Gastrocnemius medialis (tissue), 4 donors: ENCODE results near the gene PTPRE.

ENCODE experiments used
- POLR2A ChIP-seq, 2 donors: fragments of 450-650 bp; IDR thresholded peaks; one replicate each; pipeline ENCODE4 v1.6.1; 2017; ENCODE audit warnings: antibody characterized with exemption in 2 of 2, mild to moderate bottlenecking in 2 of 2, moderate library complexity in 2 of 2
- TF ChIP-seq, protein P1 (sequence below), 5 experiments: fragments of 450-650 bp in 3 of 5; fragments of 200-600 bp in 2 of 5; sonication (generic) in 2 of 5; IDR thresholded peaks in 4 of 5; conservative IDR thresholded peaks in 1 of 5; 1 replicate in 4 of 5; 2 replicates in 1 of 5; pipeline ENCODE4 v1.5.1; 2016 to 2019; ENCODE audit warnings: antibody characterized with exemption in 5 of 5, mild to moderate bottlenecking in 3 of 5, moderate library complexity in 3 of 5

DNA sequence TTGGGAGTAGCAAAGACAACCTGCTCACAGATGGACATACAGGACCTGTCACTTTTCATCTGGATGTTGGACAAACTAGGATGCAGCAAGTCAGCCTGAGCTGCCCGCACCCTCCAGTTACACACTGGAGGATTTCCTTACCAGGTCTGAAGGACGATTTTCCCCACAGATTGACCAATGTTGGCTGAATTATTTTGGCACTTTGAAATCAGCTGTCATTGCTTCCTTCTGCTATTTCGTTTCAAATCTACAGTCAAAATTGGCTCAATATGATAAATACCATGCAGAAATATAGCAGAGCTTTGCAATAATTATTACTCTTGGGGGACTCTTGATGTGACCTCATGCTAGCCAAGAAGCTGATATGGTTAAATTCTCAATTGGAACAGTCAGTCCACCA, 16.7 kb upstream of the PTPRE start:
- no peak for TF ChIP-seq POLR2A (IDR thresholded peaks at IDR 0.05)
- TF ChIP-seq, protein P1, sequence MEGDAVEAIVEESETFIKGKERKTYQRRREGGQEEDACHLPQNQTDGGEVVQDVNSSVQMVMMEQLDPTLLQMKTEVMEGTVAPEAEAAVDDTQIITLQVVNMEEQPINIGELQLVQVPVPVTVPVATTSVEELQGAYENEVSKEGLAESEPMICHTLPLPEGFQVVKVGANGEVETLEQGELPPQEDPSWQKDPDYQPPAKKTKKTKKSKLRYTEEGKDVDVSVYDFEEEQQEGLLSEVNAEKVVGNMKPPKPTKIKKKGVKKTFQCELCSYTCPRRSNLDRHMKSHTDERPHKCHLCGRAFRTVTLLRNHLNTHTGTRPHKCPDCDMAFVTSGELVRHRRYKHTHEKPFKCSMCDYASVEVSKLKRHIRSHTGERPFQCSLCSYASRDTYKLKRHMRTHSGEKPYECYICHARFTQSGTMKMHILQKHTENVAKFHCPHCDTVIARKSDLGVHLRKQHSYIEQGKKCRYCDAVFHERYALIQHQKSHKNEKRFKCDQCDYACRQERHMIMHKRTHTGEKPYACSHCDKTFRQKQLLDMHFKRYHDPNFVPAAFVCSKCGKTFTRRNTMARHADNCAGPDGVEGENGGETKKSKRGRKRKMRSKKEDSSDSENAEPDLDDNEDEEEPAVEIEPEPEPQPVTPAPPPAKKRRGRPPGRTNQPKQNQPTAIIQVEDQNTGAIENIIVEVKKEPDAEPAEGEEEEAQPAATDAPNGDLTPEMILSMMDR (IDR thresholded peaks at IDR 0.05 in 4 of 5, conservative IDR thresholded peaks at IDR 0.05 in 1 of 5), result no peak
